LNCaP clone FGC (cell line): Measurements from ENCODE around the gene IL36RN.

Source experiments
- DNase-seq: peaks from one replicate; pipeline ENCODE4 v3.0.0-alpha.2; 2011; ENCODE audit warnings: low read depth
- H3K4me3 ChIP-seq: 2 replicates; pipeline ENCODE4 v1.5.1; 2011; ENCODE audit warnings: mild to moderate bottlenecking, low read depth, low read length, control low read depth
- TF ChIP-seq, protein P1 (sequence below): IDR thresholded peaks from 2 replicates; pipeline ENCODE4 v1.5.1; 2012; ENCODE audit warnings: mild to moderate bottlenecking; ENCODE audit not compliant: control insufficient read depth, insufficient read depth; ENCODE audit errors: extremely low read depth

Gene IL36RN

GRCh38 chr2:113061896-113062770, 3.1 kb downstream of the IL36RN start:
- TF ChIP-seq, protein P1, sequence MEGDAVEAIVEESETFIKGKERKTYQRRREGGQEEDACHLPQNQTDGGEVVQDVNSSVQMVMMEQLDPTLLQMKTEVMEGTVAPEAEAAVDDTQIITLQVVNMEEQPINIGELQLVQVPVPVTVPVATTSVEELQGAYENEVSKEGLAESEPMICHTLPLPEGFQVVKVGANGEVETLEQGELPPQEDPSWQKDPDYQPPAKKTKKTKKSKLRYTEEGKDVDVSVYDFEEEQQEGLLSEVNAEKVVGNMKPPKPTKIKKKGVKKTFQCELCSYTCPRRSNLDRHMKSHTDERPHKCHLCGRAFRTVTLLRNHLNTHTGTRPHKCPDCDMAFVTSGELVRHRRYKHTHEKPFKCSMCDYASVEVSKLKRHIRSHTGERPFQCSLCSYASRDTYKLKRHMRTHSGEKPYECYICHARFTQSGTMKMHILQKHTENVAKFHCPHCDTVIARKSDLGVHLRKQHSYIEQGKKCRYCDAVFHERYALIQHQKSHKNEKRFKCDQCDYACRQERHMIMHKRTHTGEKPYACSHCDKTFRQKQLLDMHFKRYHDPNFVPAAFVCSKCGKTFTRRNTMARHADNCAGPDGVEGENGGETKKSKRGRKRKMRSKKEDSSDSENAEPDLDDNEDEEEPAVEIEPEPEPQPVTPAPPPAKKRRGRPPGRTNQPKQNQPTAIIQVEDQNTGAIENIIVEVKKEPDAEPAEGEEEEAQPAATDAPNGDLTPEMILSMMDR, result no peak
- no peak for DNase-seq
- no peak overlapping the region for H3K4me3 ChIP-seq

- TF ChIP-seq, protein P1, result no peak
- DNase-seq, result no peak
- H3K4me3 ChIP-seq, result no peak overlapping the region
Observed at GRCh38 chr2:113064281-113064680, 5.3 kb downstream of the IL36RN start.

GRCh38 chr2:113064898-113065297, 5.9 kb downstream of the IL36RN start:
- H3K4me3 ChIP-seq, result no peak overlapping the region
- DNase-seq, result no peak
- TF ChIP-seq, protein P1, result no peak

GRCh38 chr2:113067681-113068080, 8.7 kb downstream of the IL36RN start, which contains the start of gene IL1F10:
Gene IL1F10, plus strand, starts transcription at chr2:113067970. Its CDS starts 4,769 bp downstream, at chr2:113072739.
- TF ChIP-seq, protein P1, result no peak
- DNase-seq, result no peak
- no peak within 1 kb of the TSS for H3K4me3 ChIP-seq

- no peak for DNase-seq
- no peak overlapping the region for H3K4me3 ChIP-seq
- TF ChIP-seq, protein P1, result no peak
Observed at GRCh38 chr2:113068249-113068648, 9.3 kb downstream of the IL36RN start.

DNA sequence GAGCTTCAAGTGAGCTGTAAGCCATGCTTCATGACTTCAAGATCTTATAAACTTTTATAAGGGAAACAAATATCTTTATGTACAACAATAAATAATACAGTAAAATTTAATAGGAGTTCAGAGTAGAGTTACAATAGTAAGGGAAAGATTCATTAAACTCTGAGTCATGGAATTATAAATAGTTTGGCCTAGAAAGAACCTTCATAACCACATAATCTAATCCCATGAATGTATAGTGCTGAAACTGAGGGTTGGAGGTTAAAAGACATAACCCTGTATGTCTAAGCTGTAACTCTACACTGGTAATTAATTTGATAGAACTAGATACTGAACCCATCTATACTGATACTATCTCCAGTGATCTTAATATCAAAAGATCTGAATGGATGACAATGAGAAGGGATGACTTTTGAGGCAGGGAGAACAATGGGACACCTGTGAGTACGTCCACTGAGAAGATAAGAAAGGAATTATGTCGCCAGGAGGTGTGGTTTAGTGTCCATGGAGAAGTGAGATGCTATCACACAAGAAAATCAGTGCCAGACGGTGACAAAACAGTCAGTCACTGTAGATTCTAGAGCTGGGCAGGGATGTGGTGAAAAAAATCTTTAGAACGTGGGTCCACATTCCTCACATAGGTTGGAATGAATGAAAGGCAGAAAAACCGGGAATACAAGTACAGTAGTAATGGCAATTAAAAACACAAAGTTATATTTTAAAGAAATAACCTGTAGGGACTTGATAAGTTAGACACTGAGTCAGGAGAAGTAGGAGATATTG, 9.9 kb downstream of the IL36RN start:
- TF ChIP-seq, protein P1, result no peak
- H3K4me3 ChIP-seq, result no peak overlapping the region
- peak; percentile 88 for DNase-seq
